Panc1 (cell line): Measurements from ENCODE around the gene ADCY4. TPM values are rescaled to one million over a fixed set of nuclear protein-coding genes. Genes with fewer than 3 reads are reported as not detected.

Source experiments
- ATAC-seq: fragments of 200-7000 bp; cut with Tn5 transposase; 2 replicates; pipeline ENCODE4 v1.9.1; 2020; ENCODE audit warnings: mild to moderate bottlenecking, moderate library complexity
- BruUV-seq: library from RNA; stranded (reverse); fragments of 400-500 nt; replicated peaks from 2 replicates; lab custom pipeline; 2021; lab: Mats Ljungman, UMichigan
- CTCF ChIA-PET: fragments of 300-600 bp; sonication (Branson Sonifier 250); formaldehyde crosslinking; loops from one replicate; lab custom pipeline; 2022; ENCODE audit warnings: antibody characterized with exemption; lab: Charles Lee
- POLR2A ChIA-PET: fragments of 300-600 bp; sonication (Branson Sonifier 250); formaldehyde crosslinking; loops from one replicate; lab custom pipeline; 2022; ENCODE audit warnings: antibody characterized with exemption; lab: Charles Lee
- DNase-seq: peaks from one replicate; pipeline ENCODE4 v3.0.0-alpha.2; 2010; ENCODE audit warnings: low read depth, low spot score
- H3K27ac ChIP-seq: 2 replicates; pipeline ENCODE4 v1.5.1; 2011; ENCODE audit warnings: mild to moderate bottlenecking, low read length, inconsistent platforms
- H3K27me3 ChIP-seq: fragments of 200-500 bp; sonication (Bioruptor generic); 2 replicates; pipeline ENCODE4 v1.6.0; 2014; ENCODE audit warnings: low read length, inconsistent platforms; ENCODE audit not compliant: control insufficient read depth, insufficient read depth
- H3K36me3 ChIP-seq: fragments of 200-500 bp; sonication (Bioruptor generic); 2 replicates; pipeline ENCODE4 v1.5.1; 2014; ENCODE audit warnings: inconsistent platforms, mild to moderate bottlenecking, low read length, moderate library complexity; ENCODE audit not compliant: control insufficient read depth, insufficient read depth
- H3K4me1 ChIP-seq: 2 replicates; pipeline ENCODE4 v1.5.1; 2011; ENCODE audit warnings: inconsistent platforms, mild to moderate bottlenecking, low read length, moderate library complexity; ENCODE audit not compliant: control insufficient read depth, insufficient read depth
- H3K4me3 ChIP-seq, 2 experiments: 2 replicates each; pipeline ENCODE4 v1.5.1; 2011 to 2012; ENCODE audit warnings: low read depth in 2 of 2, low read length in 2 of 2, mild to moderate bottlenecking in 2 of 2, inconsistent platforms in 1 of 2, moderate library complexity in 1 of 2
- H3K9me3 ChIP-seq: fragments of 200-500 bp; sonication (Bioruptor generic); 2 replicates; pipeline ENCODE4 v1.5.1; 2014; ENCODE audit warnings: low read depth, mild to moderate bottlenecking, inconsistent platforms, low read length, moderate library complexity; ENCODE audit not compliant: control insufficient read depth, insufficient read depth
- POLR2AphosphoS5 ChIP-seq: IDR thresholded peaks from 2 replicates; pipeline ENCODE4 v1.6.1; 2012; ENCODE audit warnings: mild to moderate bottlenecking, low read depth, low read length, moderate library complexity
- SIN3A ChIP-seq: IDR thresholded peaks from 2 replicates; pipeline ENCODE4 v1.6.1; 2012; ENCODE audit warnings: low read depth, mild to moderate bottlenecking, low read length, moderate library complexity, borderline replicate concordance; ENCODE audit not compliant: insufficient read depth
- TCF7L2 ChIP-seq: IDR thresholded peaks from 2 replicates; pipeline ENCODE4 v1.6.1; 2011; ENCODE audit warnings: mild to moderate bottlenecking, low read depth, low read length, inconsistent platforms
- in situ Hi-C: cut with HindIII; loops from 2 replicates; pipeline ENCODE4 v1.10.0; 2016; ENCODE audit warnings: low sequenced_read_pairs, low pct_unique_long_range_greater_than_20kb
- intact Hi-C: fragments of 100-400 bp; cut with micrococcal nuclease; formaldehyde crosslinking; loops from one replicate; pipeline ENCODE4 v1.10.0; 2022; ENCODE audit not compliant: unreplicated experiment
- total RNA-seq: library from RNA; stranded (reverse); gene quantifications from one replicate; pipeline ENCODE4 v1.2.1, GENCODE V29; 2021; ENCODE audit not compliant: unreplicated experiment
- TF ChIP-seq, protein P1 (sequence below): fragments of 450-650 bp; IDR thresholded peaks from 2 replicates; pipeline ENCODE4 v1.5.1; 2017; ENCODE audit warnings: mild to moderate bottlenecking
- TF ChIP-seq, protein P2 (sequence below), 2 experiments: IDR thresholded peaks; 2 replicates each; pipeline ENCODE4 v1.6.1; 2011 to 2012; ENCODE audit warnings: low read depth in 2 of 2, control low read depth in 1 of 2, low read length in 1 of 2, mild to moderate bottlenecking in 1 of 2, moderate library complexity in 1 of 2; ENCODE audit not compliant: insufficient read depth in 1 of 2

Gene ADCY4
- total RNA-seq, 1 experiment from 2014 or later = 0.21 TPM

DNA sequence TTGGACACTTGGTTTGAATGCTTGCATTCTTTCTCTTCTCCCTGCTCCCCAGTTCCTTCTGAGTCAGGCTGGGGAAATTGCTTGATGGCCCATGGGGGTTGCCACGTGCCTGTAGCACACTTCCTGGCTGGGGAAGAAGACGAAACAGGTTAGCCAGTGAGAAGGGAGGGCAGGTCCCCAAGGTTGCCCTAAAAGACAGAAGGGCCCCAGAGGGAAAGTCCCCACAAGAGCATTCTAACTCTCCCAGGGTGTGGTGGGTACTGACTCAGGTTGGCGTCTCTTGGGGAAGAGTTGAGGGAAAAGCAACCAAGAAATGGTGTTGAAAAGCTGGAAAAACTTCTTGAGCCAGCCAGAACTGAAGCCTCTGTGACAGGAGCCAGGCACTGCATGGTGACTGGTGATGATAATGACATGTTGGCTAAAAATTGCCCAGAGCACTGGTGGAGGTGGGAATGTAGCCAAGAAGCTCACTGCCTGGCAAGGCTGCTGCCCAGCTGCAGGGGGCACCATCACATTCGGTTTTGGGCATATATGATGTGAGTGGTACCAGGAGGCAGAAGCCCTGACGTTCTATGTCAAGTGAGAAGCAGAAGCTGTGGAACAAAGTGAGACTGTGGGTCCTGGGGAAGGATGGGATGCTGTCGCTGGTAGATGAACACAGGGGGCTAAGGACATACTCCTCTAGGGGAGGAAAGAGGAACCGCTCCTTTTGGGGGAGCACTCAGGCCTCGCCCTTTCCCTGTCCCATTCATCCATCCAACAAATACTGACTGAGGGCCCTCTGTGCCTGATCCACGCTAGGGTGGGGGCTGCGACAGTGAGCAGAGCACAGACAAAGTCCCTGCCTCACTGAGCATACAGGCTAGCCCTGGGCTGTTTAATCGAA lies 55.3 kb downstream of the ADCY4 start:
- no peak overlapping the region for H3K27ac ChIP-seq
- no peak for TF ChIP-seq TCF7L2
- no peak for TF ChIP-seq POLR2AphosphoS5
- TF ChIP-seq, protein P1, sequence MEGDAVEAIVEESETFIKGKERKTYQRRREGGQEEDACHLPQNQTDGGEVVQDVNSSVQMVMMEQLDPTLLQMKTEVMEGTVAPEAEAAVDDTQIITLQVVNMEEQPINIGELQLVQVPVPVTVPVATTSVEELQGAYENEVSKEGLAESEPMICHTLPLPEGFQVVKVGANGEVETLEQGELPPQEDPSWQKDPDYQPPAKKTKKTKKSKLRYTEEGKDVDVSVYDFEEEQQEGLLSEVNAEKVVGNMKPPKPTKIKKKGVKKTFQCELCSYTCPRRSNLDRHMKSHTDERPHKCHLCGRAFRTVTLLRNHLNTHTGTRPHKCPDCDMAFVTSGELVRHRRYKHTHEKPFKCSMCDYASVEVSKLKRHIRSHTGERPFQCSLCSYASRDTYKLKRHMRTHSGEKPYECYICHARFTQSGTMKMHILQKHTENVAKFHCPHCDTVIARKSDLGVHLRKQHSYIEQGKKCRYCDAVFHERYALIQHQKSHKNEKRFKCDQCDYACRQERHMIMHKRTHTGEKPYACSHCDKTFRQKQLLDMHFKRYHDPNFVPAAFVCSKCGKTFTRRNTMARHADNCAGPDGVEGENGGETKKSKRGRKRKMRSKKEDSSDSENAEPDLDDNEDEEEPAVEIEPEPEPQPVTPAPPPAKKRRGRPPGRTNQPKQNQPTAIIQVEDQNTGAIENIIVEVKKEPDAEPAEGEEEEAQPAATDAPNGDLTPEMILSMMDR = no peak
- TF ChIP-seq SIN3A = no peak
- TF ChIP-seq, protein P2, sequence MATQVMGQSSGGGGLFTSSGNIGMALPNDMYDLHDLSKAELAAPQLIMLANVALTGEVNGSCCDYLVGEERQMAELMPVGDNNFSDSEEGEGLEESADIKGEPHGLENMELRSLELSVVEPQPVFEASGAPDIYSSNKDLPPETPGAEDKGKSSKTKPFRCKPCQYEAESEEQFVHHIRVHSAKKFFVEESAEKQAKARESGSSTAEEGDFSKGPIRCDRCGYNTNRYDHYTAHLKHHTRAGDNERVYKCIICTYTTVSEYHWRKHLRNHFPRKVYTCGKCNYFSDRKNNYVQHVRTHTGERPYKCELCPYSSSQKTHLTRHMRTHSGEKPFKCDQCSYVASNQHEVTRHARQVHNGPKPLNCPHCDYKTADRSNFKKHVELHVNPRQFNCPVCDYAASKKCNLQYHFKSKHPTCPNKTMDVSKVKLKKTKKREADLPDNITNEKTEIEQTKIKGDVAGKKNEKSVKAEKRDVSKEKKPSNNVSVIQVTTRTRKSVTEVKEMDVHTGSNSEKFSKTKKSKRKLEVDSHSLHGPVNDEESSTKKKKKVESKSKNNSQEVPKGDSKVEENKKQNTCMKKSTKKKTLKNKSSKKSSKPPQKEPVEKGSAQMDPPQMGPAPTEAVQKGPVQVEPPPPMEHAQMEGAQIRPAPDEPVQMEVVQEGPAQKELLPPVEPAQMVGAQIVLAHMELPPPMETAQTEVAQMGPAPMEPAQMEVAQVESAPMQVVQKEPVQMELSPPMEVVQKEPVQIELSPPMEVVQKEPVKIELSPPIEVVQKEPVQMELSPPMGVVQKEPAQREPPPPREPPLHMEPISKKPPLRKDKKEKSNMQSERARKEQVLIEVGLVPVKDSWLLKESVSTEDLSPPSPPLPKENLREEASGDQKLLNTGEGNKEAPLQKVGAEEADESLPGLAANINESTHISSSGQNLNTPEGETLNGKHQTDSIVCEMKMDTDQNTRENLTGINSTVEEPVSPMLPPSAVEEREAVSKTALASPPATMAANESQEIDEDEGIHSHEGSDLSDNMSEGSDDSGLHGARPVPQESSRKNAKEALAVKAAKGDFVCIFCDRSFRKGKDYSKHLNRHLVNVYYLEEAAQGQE (IDR thresholded peaks at IDR 0.05; ENCODE audit: insufficient read depth in 1 of 2, low read depth in 2 of 2, low read length in 1 of 2) = no peak
- H3K36me3 ChIP-seq = no peaks in the 10 kb centered on the region
- H3K27me3 ChIP-seq = no peaks in the 10 kb centered on the region
- no peak overlapping the region for H3K4me3 ChIP-seq
- in situ Hi-C loops (no loop called here), intact Hi-C loops (no loop called here)
- ChIA-PET CTCF (no interaction called here), POLR2A (interaction anchor here (0.5 kb wide), 1 partner anchor 638 kb away, joined by 3 read pairs; no protein-coding TSS in a partner anchor)
- no peaks in the 10 kb centered on the region for H3K9me3 ChIP-seq
- no TSS peak for BruUV-seq
- DNase-seq = no peak
- no peak for ATAC-seq
- H3K4me1 ChIP-seq = no peaks in the 10 kb centered on the region

DNA sequence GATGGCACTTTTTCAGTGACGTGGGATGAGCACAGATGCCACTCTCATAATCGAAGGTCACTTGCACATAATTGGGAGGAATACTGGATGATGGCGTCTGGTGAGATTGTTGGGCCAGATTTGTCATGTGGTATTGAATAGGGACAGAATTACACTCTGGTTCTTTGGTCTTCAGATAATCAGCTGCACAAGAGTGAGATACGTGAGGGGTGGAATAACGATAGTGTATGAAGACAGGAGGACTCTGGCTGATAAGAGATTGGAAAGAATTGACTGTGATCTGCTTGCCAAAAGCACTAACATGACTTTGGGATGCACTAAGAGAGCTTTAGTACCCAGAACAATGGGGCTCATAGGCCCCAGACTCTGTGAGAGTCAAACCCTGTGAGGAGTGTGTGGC lies 56.4 kb downstream of the ADCY4 start:
- DNase-seq = no peak
- TF ChIP-seq, protein P2 (IDR thresholded peaks at IDR 0.05; ENCODE audit: insufficient read depth in 1 of 2, low read depth in 2 of 2, low read length in 1 of 2) = no peak
- TF ChIP-seq SIN3A (no peak), TCF7L2 (no peak), POLR2AphosphoS5 (no peak)
- TF ChIP-seq, protein P1 = no peak
- H3K27ac ChIP-seq = no peak overlapping the region
- no peak for ATAC-seq
- intact Hi-C loops (no loop called here), in situ Hi-C loops (no loop called here)
- ChIA-PET CTCF (no interaction called here), POLR2A (no interaction called here)
- H3K9me3 ChIP-seq = no peaks in the 10 kb centered on the region
- H3K36me3 ChIP-seq = no peaks in the 10 kb centered on the region
- H3K4me3 ChIP-seq = no peak overlapping the region
- no TSS peak for BruUV-seq
- H3K4me1 ChIP-seq = no peaks in the 10 kb centered on the region
- no peaks in the 10 kb centered on the region for H3K27me3 ChIP-seq
